CD14-positive monocyte (primary cell): Measurements from ENCODE around the gene SSNA1. TPM values are rescaled to one million over a fixed set of nuclear protein-coding genes. Genes with fewer than 3 reads are reported as not detected.

Experiments
- DNase-seq, 3 donors: peaks; one replicate each; pipeline ENCODE4 v3.0.0-alpha.2; 2011 to 2022
- H2AFZ ChIP-seq: 2 replicates; pipeline ENCODE4 v1.6.0; 2012; ENCODE audit warnings: mild to moderate bottlenecking, low read depth, low read length, inconsistent platforms; ENCODE audit not compliant: insufficient read depth, poor library complexity, severe bottlenecking
- H3K27ac ChIP-seq, 2 donors: 1 replicate in 1 of 2; 2 replicates in 1 of 2; pipeline ENCODE4 v1.5.1; 2012 to 2013; ENCODE audit warnings: low read length in 2 of 2, control low read depth in 1 of 2, inconsistent platforms in 1 of 2, low read depth in 1 of 2, mild to moderate bottlenecking in 1 of 2
- H3K27me3 ChIP-seq, 2 donors: one replicate each; pipeline versions ENCODE4 v1.6.0 to v1.6.1; 2011 to 2013; ENCODE audit warnings: low read length in 2 of 2; ENCODE audit not compliant: control insufficient read depth in 2 of 2, insufficient read depth in 2 of 2
- H3K36me3 ChIP-seq, 2 donors: replicated peaks in 1 of 2; 1 replicate in 1 of 2; 2 replicates in 1 of 2; pipeline versions ENCODE4 v1.5.1 to v1.6.1; 2012 to 2013; ENCODE audit warnings: low read length in 2 of 2, control low read depth in 1 of 2, inconsistent platforms in 1 of 2, mild to moderate bottlenecking in 1 of 2; ENCODE audit not compliant: insufficient read depth in 2 of 2, control insufficient read depth in 1 of 2
- H3K4me1 ChIP-seq, 2 donors: 1 replicate in 1 of 2; 2 replicates in 1 of 2; pipeline versions ENCODE4 v1.5.1 to v1.6.1; 2012 to 2013; ENCODE audit warnings: low read length in 2 of 2, control low read depth in 1 of 2, inconsistent platforms in 1 of 2, mild to moderate bottlenecking in 1 of 2, moderate library complexity in 1 of 2; ENCODE audit not compliant: insufficient read depth in 2 of 2, control insufficient read depth in 1 of 2
- H3K4me2 ChIP-seq: replicated peaks from 2 replicates; pipeline ENCODE3; 2012; ENCODE audit warnings: low read length, moderate library complexity, mild to moderate bottlenecking; ENCODE audit not compliant: poor library complexity, severe bottlenecking; ENCODE audit errors: extremely low read depth
- H3K4me3 ChIP-seq, 3 experiments: fragments of 200-600 bp in 1 of 3; sonication (generic) in 1 of 3; replicated peaks in 1 of 3; 1 replicate in 2 of 3; 2 replicates in 1 of 3; pipeline ENCODE4 v1.5.1; 2011 to 2013; ENCODE audit warnings: low read length in 3 of 3, mild to moderate bottlenecking in 3 of 3, control low read depth in 2 of 3, low read depth in 2 of 3, inconsistent platforms in 1 of 3, moderate library complexity in 1 of 3
- H3K79me2 ChIP-seq: 2 replicates; pipeline ENCODE4 v1.6.0; 2012; ENCODE audit warnings: mild to moderate bottlenecking, control low read depth, inconsistent platforms, low read length, moderate library complexity; ENCODE audit not compliant: insufficient read depth
- H3K9ac ChIP-seq: 2 replicates; pipeline ENCODE4 v1.6.0; 2017; ENCODE audit warnings: low read length, mild to moderate bottlenecking; ENCODE audit not compliant: insufficient read depth, poor library complexity, severe bottlenecking
- H3K9me3 ChIP-seq, 2 donors: replicated peaks in 1 of 2; 1 replicate in 1 of 2; 2 replicates in 1 of 2; pipeline versions ENCODE4 v1.5.1 to v1.6.1; 2012 to 2013; ENCODE audit warnings: low read length in 2 of 2, control low read depth in 1 of 2; ENCODE audit not compliant: control insufficient read depth in 1 of 2, insufficient read depth in 1 of 2
- H4K20me1 ChIP-seq: 2 replicates; pipeline ENCODE4 v1.6.0; 2012; ENCODE audit warnings: mild to moderate bottlenecking, low read length, control low read depth, moderate library complexity; ENCODE audit not compliant: insufficient read depth
- H3K27ac Mint-ChIP-seq, 7 donors: one replicate each; pipeline ENCODE4 v1.8.0; 2020; ENCODE audit warnings: mild to moderate bottlenecking in 7 of 7, mixed read lengths in 7 of 7, moderate library complexity in 6 of 7, inconsistent platforms in 2 of 7
- H3K27me3 Mint-ChIP-seq, 3 donors: one replicate each; pipeline ENCODE4 v1.8.0; 2021 to 2022; ENCODE audit warnings: low read depth in 3 of 3, mild to moderate bottlenecking in 3 of 3, mixed read lengths in 3 of 3, moderate library complexity in 3 of 3, inconsistent platforms in 1 of 3
- H3K36me3 Mint-ChIP-seq, 2 donors: one replicate each; pipeline ENCODE4 v1.8.0; 2020; ENCODE audit warnings: mixed read lengths in 2 of 2, inconsistent platforms in 1 of 2, mild to moderate bottlenecking in 1 of 2
- H3K4me1 Mint-ChIP-seq: one replicate; pipeline ENCODE4 v1.8.0; 2020; ENCODE audit warnings: mild to moderate bottlenecking, mixed read lengths
- H3K4me3 Mint-ChIP-seq, 2 donors: one replicate each; pipeline ENCODE4 v1.8.0; 2020; ENCODE audit warnings: mild to moderate bottlenecking in 2 of 2, mixed read lengths in 2 of 2, moderate library complexity in 1 of 2
- H3K9me3 Mint-ChIP-seq, 7 donors: one replicate each; pipeline ENCODE4 v1.8.0; 2020 to 2022; ENCODE audit warnings: mixed read lengths in 7 of 7, mild to moderate bottlenecking in 6 of 7, moderate library complexity in 6 of 7, inconsistent platforms in 2 of 7
- WGBS: methylation state at CpG from one replicate; pipeline ENCODE4 v1.1.5; 2013; ENCODE audit warnings: missing lambda C conversion rate; ENCODE audit not compliant: insufficient coverage; 5-methylcytosine and 5-hydroxymethylcytosine counted together
- intact Hi-C, 2 donors: fragments of 100-400 bp; cut with micrococcal nuclease; formaldehyde crosslinking; loops; one replicate each; pipeline versions ENCODE4 v1.15.0 to v1.15.1; 2023
- polyA plus RNA-seq, 3 donors: library from polyadenylated mRNA; depleted of rRNA in 1 of 3; unstranded in 2 of 3; stranded (reverse) in 1 of 3; fragments of 300-500 nt in 2 of 3; fragments of >200 nt in 1 of 3; fragmentation: Illumina TruSeq in 2 of 3; gene quantifications; 1 replicate in 2 of 3; 2 replicates in 1 of 3; pipeline ENCODE4 v1.2.3, GENCODE V29; 2012 to 2021
- TF ChIP-seq, protein P1 (sequence below): fragments of 200-600 bp; IDR thresholded peaks from one replicate; pipeline ENCODE4 v1.8.0; 2022; ENCODE audit warnings: antibody characterized with exemption, mild to moderate bottlenecking

Gene SSNA1
- polyA plus RNA-seq, 3 donors = 87.0 to 118 (median 98.3) TPM

DNA sequence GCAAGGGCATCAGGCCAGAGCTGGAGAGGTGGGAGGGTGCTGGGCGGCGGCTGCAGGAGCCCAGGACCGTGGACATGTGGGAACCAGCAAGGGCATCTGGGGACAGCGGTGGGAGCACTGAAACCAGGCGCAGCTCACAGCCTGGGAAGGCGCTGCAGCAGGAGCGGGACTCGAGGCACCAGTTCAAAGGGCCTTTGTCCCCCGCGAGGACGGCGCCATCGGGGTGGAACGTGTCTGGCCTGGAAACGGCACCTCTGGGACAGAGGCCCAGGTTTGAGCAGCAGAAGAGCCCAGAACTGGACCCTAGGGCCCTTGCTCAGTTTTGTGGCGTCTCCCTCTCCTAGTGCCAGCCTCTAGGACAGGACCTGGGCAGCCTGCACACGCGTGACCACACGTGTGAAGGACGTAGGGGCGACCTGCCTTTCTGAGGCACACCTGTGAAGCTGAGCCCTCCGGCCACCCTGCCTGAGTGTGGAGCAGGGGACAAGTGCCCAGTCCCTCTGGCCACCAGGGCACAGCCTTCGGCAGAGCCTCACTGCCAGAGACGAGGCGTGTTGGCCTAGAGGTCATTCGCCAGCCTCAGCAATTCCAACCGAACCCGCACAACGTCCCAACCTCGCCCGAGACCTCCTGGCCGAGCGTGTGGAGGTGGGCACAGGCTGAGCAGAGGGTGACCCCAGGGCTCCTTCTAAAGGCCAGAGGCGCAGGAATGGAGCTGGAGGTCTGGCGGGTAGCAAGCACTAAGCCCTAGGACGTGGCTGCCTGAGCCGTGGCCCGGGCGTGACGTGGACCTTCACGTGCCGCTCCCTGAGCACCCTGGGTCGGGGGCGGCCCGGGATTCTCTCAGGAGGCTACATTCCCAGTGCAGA, 14.4 kb upstream of the SSNA1 start:
- H3K79me2 ChIP-seq = no peaks in the 10 kb centered on the region
- peaks cover 0 to 4% of the 10 kb centered on the region in 2 donors for H3K4me1 ChIP-seq
- no peak overlapping the region for H3K9ac ChIP-seq
- H4K20me1 ChIP-seq = no peaks in the 10 kb centered on the region
- Mint-ChIP-seq H3K4me1 (no peaks in the 10 kb centered on the region), H3K27me3 (peaks cover 27 to 51% (median 45%) of the 10 kb centered on the region in 3 donors), H3K9me3 (no peaks in the 10 kb centered on the region), H3K4me3 (no peak overlapping the region), H3K27ac (no peak overlapping the region), H3K36me3 (peaks cover 10 to 15% of the 10 kb centered on the region in 2 donors)
- 92% methylated on average over 45 of the region's 45 CpGs for WGBS
- no peak overlapping the region for H3K4me3 ChIP-seq
- H3K27ac ChIP-seq = no peak overlapping the region
- H3K9me3 ChIP-seq = no peaks in the 10 kb centered on the region
- intact Hi-C loops = no loop called here
- DNase-seq = no peak
- TF ChIP-seq, protein P1, sequence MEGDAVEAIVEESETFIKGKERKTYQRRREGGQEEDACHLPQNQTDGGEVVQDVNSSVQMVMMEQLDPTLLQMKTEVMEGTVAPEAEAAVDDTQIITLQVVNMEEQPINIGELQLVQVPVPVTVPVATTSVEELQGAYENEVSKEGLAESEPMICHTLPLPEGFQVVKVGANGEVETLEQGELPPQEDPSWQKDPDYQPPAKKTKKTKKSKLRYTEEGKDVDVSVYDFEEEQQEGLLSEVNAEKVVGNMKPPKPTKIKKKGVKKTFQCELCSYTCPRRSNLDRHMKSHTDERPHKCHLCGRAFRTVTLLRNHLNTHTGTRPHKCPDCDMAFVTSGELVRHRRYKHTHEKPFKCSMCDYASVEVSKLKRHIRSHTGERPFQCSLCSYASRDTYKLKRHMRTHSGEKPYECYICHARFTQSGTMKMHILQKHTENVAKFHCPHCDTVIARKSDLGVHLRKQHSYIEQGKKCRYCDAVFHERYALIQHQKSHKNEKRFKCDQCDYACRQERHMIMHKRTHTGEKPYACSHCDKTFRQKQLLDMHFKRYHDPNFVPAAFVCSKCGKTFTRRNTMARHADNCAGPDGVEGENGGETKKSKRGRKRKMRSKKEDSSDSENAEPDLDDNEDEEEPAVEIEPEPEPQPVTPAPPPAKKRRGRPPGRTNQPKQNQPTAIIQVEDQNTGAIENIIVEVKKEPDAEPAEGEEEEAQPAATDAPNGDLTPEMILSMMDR = no peak
- H2AFZ ChIP-seq = no peak overlapping the region
- H3K4me2 ChIP-seq = no peak overlapping the region
- peaks cover 3 to 40% of the 10 kb centered on the region in 2 donors for H3K27me3 ChIP-seq
- peaks cover 15 to 22% of the 10 kb centered on the region in 2 donors for H3K36me3 ChIP-seq

DNA sequence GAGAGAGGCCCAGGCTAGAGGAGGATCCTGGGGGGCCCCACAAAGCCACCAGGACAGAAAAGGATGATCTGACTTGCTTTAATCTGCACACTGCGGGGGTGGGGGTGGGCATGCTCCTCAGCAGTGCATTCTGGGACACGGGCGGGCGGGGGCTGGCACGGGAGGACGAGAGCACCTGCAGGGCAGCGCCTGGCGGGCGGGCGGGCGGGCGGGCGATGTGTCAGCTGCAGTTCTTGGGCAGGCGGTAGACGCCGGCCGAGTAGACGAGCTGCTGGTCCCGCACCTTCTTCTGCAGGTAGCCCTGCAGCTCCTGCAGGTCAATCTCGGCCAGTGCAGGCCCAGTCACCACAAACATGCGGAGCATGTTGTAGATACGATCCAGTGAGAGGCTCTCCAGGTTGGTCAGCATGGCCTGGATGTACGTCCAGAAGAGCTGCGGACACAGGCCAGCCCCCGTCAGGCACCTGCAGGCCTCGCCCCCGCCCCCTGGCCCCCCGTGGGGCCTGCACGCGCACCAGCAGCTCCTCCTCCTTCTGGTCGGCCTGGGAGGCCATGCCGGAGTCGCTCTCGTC, 13.7 kb upstream of the SSNA1 start:
- H3K4me2 ChIP-seq = no peak overlapping the region
- H3K4me3 ChIP-seq = no peak overlapping the region
- H2AFZ ChIP-seq = no peak overlapping the region
- H3K4me1 ChIP-seq = no peaks in the 10 kb centered on the region
- Mint-ChIP-seq H3K9me3 (no peaks in the 10 kb centered on the region), H3K4me3 (no peak overlapping the region), H3K4me1 (no peaks in the 10 kb centered on the region), H3K36me3 (peaks cover 16 to 23% of the 10 kb centered on the region in 2 donors), H3K27me3 (peaks cover 25 to 46% (median 43%) of the 10 kb centered on the region in 3 donors), H3K27ac (no peak overlapping the region)
- intact Hi-C loops = no loop called here
- no peaks in the 10 kb centered on the region for H3K79me2 ChIP-seq
- DNase-seq = no peak
- H4K20me1 ChIP-seq = no peaks in the 10 kb centered on the region
- no peak overlapping the region for H3K27ac ChIP-seq
- H3K27me3 ChIP-seq = peaks cover 3 to 40% of the 10 kb centered on the region in 2 donors
- no peak overlapping the region for H3K9ac ChIP-seq
- WGBS = 80% methylated on average over 33 of the region's 34 CpGs
- peaks cover 23 to 30% of the 10 kb centered on the region in 2 donors for H3K36me3 ChIP-seq
- TF ChIP-seq, protein P1 = no peak
- H3K9me3 ChIP-seq = no peaks in the 10 kb centered on the region
